NCI-H187 (cell line): Measurements from ENCODE around the gene GNG8.

ENCODE experiments used
- DNase-seq, 2 experiments: peaks; one replicate each; lab custom pipeline; 2025; lab: John Stamatoyannopoulos, UW

Gene GNG8

GRCh38 chr19:46602392-46603194, 33.4 kb downstream of the GNG8 start:
- no peak for DNase-seq

- DNase-seq, result no peak
Observed at GRCh38 chr19:46601318-46602224, 34.4 kb downstream of the GNG8 start, which contains the start of gene CALM3. CALM3 (plus strand) TSS chr19:46601330; CDS start chr19:46601435, 105 bp downstream.

- DNase-seq, result peak; percentile 96 to 98
Observed at GRCh38 chr19:46600384-46601317, 35.4 kb downstream of the GNG8 start.

- DNase-seq, result no peak
Observed at GRCh38 chr19:46599716-46600373, 36.2 kb downstream of the GNG8 start.

GRCh38 chr19:46598372-46598917, 37.6 kb downstream of the GNG8 start:
- DNase-seq, result no peak

GRCh38 chr19:46596008-46596407, 40.0 kb downstream of the GNG8 start:
- no peak for DNase-seq

- DNase-seq, result no peak
Observed at GRCh38 chr19:46591870-46592269, 44.1 kb downstream of the GNG8 start.

- no peak for DNase-seq
Observed at GRCh38 chr19:46591254-46591653, 44.7 kb downstream of the GNG8 start.

- no peak for DNase-seq
Observed at GRCh38 chr19:46587861-46588260, 48.1 kb downstream of the GNG8 start.

GRCh38 chr19:46586294-46586693, 49.7 kb downstream of the GNG8 start:
- no peak for DNase-seq

GRCh38 chr19:46585539-46585938, 50.5 kb downstream of the GNG8 start:
- DNase-seq, result no peak
